Stimulated activated CD4-positive, alpha-beta T cell treated with anti-CD3 and anti-CD28 coated beads, Interleukin-4, amount 100 ng/mL, for 1 hour (primary cell): ENCODE measurements around the gene VEGFB.
A peak's percentile ranks its signal among the peaks of the same experiment; 100 is the strongest.

Experiments used
- DNase-seq: peaks from one replicate; pipeline ENCODE4 v3.0.0-alpha.2; 2020

Gene VEGFB, protein sequence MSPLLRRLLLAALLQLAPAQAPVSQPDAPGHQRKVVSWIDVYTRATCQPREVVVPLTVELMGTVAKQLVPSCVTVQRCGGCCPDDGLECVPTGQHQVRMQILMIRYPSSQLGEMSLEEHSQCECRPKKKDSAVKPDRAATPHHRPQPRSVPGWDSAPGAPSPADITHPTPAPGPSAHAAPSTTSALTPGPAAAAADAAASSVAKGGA

DNA sequence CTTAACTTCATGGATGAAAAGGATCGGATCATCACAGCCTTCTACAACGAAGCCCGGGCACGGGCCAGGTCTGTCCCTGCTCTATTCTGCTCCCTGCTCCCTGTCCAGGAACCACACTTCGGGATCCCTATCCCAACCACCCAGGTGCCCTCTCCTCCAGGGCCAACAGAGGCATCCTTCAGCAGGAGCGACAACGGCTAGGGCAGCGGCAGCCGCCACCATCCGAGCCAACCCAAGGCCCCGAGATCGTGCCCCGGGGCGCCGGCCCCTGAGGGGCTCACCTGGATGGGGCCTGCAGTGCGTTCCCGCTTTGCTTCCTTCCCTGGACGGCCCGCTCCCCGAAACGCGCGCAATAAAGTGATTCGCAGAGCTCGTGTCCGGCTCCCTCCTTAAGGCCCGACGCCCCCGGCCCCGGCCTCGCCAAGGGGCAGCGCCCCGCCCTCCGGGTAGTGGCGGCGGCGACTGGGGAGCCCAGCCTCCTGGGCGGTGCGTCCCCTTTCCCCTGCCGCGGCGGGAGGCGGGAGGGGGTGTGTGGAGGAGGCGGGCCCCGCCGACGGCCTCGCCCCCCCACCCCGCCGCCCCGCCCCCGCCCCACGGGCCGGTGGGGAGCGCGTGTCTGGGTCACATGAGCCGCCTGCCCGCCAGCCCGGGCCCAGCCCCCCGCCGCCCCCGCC, at the start of gene VEGFB:
TSS of gene VEGFB (plus strand) at position 672 of the 674 bp plus-strand sequence. CDS start 250 bp downstream, outside the sequence.
- peak; percentile 72 for DNase-seq

DNA sequence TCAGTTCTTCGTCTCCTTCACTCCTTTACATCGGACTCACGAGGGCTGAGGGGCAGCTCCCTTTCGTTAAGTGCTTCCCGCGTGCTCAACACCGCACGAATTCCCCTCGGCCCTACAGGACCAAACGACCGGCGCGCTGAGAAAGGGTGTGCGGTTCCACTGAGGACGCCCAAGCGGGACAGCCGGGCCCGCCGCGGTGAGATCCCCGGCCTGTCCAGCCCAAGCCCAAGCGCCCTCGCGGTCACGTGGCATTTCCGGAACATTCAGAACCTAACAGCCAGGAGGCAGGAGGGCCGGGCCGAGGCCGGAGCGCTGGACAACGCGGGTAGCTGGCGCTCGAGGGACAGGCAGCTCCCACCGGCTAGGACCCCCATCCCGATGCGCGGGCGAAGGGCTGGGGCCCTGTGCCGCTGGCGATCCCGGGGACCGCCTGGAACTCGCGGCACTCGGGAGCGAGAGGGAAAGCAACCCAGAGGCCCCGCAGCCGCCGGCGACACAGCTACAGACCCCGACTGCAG, 49.1 kb upstream of the VEGFB start:
- peak; percentile 38 for DNase-seq

DNA sequence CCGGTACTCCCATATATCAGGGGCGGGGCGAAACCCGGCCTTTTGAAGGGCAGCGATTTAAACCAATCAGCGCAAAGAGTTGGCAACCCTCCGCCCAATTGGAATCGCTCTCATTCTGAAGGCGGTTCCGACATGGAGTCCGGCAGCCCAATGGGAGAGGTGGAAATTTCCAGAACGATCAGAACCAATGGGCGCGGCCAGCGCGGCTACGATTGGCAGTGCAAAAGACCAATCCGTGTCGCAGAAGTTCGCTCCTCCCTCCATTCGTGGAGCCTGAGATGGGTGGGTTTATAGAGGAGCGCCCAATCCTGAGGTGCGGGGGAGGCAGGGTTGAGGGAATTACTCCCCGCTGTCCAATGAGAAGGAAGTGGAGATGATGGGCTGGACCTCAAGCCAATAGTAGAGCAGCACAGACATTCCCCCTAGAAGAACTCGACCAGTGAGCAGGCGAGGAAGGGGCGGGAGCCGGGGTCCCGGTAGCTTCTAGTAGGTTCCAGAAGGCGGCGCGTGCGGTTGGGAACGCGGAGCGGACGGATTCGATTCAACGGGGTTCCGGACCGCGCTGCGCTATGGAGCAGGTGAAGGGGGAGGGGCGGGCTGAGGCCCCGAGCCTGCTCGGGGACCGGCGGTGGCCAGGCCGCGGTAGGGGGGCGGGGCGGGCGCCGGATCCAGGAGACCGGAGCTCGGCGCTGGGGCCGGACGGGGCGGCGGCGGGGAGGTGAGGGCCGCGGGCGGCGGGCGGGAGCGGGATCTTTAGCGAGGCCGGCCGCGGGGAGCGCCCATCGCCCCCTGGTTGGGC, 48.5 kb upstream of the VEGFB start, which contains the start of gene STIP1:
TSS of gene STIP1 (plus strand) at position 479 of the 799 bp plus-strand sequence. CDS start at position 570, 91 bp downstream.
- DNase-seq: peak; percentile 97

DNA sequence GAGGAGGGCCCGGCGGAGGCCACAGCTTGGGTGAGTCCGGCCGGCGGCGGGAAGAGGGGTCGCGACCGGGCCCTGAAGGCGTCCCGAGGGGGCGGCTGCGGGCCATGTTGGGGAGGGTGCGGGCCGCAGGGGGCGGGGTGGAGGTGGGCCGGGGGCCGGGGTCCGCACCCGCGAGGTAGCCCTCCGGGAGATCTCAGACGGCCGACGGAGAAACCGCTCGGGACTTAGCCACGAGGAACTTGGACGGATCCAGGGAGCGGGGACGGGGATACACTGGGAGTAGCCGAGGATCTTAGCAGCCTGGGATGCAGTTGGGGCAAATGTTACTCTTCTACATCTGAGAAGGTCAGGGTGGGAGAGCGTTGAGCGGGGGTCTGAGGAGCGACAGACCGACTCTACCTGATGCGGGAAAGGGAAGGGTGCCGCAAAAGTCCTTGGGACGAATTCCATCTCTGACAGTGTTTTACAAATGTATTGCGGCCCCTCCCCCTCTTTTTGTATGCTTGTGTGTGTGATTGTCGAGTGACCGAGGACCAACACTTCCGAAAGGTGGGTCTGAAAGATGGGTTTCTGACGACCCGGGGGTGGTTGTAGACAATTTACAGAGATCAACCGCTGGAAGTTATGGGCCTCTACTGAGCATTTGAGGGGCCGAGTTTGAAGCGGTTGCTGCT, 47.8 kb upstream of the VEGFB start:
- peak; percentile 22 for DNase-seq

DNA sequence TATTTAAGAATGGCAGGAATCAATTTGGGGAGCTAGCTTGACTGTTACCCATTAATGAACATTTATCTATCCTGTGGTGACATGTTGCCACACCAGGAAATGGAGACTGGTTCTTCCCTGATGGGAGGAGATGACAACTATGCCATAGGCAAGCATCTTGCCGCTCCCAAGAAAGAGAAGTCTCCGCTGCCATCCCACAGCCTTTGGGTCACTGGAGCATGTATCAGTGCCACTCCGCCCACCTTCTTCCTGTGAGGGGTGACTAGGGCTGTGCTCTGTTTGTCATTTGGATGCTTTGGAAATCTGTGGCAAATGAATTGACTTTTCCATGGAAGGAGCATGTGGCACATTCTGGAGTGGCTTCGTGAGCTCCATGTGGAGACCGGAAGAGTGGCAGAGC, 42.0 kb upstream of the VEGFB start:
- no peak for DNase-seq

DNA sequence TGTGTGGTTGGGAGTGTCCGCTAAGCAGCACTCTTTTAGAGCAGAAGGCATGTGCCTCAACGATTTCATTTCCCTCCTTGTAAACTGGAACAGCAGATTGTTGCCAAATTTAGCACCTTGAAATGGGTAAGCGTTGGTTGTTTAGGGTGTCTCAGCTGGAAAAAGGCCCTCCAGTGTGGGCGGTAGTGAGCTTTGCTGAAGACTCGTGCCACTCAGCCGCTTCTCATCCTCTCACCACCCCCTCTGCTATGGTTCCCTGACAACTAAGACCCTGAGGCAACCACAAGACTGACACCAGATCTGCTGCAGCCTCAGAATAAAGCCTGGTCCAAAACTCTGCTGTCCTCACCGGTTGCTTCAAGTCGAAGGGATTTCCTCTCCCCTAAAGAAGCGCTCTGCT, 37.8 kb upstream of the VEGFB start:
- DNase-seq: no peak

DNA sequence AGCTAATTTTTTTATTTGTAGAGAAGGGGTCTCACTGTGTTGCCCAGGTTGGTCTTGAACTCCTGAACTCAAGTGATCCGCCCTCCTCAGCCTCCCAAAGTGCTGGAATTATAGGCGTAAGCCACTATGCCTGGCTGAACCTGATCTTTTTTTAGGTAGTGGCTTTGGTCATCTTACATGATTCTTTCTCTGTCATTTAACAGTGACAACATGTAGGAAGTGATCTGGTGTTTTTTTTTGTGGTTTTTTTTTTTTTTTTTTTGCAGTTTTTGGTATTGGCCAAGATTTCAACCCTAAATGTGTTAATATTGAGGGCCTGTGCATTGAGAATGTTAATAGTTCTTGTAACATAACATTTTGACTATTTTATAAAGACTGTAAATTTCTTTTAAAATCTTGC, 35.9 kb upstream of the VEGFB start:
- DNase-seq: no peak

DNA sequence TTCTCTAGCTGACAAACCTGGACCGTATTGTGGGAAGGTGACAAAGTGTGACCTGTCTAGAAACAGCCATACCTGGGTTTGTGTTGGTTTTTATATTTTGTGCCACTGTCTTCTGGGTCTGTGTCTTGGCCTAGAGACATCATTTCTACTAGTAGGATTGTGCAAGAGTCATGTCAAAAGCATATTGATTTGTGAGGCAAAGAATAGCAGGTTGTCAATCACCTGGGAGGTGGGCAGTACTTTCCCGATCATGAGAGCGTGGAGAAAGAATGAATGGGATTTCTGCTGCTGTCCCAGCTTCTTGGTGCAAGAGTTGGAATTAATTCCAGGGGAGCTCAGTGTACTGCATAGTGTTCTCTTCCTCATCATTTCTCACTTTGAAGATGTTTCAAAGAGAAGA, 32.8 kb upstream of the VEGFB start:
- DNase-seq: no peak

DNA sequence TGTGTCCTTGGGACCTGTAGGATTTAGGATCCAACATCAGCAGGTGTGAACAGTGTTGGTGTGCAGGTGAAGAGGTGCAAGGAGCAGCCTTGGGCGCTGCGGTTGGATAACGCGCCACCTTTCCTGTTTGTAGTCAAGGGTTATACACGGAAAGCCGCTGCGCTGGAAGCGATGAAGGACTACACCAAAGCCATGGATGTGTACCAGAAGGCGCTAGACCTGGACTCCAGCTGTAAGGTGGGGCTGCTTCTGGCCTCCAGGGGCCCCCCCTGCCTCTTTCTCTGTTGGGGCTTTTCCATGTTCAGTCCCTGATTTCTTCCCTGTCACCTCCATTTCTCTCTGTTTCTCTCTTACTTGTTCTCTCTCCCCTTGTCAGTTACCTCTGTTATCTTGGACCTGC, 31.4 kb upstream of the VEGFB start:
- DNase-seq: no peak

DNA sequence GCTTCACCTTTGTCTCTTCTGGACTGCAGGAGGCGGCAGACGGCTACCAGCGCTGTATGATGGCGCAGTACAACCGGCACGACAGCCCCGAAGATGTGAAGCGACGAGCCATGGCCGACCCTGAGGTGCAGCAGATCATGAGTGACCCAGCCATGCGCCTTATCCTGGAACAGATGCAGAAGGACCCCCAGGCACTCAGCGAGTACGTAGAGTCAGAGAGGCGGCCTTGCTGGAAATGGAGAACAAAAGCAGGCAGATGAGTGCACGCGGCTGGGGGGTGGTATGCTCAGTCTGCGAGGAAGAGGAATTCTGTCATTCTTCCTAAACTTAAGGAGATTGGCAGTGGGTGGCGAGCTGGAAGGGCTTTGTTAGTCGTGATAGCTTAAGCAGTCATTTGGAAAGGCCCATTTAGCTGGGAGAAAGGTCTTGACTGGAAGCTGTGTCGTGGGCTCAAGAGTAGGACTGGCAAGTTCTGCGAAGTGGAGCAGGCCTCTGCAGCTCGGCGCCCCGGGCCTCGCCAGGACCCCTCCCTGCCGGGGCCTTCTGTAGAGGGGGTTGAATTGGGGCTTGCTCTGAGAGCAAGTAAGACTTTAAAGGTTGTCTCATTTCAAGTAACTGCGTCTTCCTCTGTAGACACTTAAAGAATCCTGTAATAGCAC, 30.8 kb upstream of the VEGFB start:
- DNase-seq: no peak

DNA sequence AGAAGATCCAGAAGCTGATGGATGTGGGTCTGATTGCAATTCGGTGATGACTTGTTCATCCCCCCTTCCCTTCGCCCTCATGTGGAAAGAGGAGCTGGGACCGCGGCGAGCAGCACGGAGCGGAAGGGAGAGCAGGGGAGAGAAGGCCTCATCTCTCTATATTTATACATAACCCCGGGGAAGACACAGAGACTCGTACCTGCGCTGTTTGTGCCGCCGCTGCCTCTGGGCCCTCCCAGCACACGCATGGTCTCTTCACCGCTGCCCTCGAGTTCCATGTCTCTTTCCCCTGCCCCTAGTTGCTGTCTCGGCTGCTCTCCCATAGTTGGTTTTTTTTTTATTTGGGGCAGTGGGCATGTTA, 30.3 kb upstream of the VEGFB start:
- no peak for DNase-seq

DNA sequence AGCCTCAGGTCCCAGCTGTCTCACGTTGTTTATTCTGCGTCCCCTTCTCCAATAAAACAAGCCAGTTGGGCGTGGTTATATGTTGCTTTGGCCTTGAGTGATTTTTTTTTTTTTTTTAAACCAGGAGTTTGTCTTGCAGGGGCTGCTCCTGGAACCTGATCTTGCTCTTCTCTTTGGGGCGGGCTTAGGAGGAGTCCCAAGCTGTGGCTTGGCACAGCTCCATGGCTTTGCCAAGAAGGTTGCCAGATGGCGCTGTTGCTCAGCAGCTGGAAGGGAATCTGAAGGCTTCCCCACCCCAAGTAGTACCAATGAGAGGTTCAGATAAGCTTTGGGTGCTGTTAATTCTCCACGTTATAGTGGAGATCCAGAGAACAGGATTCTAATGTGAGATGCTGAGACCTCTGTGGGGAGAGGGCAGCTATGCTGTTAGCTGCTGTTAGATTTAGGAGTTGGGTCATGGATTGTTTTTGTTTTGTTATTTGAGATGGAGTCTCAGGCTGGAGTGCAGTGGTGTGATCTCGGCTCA, 29.9 kb upstream of the VEGFB start:
- peak; percentile 79 for DNase-seq

DNA sequence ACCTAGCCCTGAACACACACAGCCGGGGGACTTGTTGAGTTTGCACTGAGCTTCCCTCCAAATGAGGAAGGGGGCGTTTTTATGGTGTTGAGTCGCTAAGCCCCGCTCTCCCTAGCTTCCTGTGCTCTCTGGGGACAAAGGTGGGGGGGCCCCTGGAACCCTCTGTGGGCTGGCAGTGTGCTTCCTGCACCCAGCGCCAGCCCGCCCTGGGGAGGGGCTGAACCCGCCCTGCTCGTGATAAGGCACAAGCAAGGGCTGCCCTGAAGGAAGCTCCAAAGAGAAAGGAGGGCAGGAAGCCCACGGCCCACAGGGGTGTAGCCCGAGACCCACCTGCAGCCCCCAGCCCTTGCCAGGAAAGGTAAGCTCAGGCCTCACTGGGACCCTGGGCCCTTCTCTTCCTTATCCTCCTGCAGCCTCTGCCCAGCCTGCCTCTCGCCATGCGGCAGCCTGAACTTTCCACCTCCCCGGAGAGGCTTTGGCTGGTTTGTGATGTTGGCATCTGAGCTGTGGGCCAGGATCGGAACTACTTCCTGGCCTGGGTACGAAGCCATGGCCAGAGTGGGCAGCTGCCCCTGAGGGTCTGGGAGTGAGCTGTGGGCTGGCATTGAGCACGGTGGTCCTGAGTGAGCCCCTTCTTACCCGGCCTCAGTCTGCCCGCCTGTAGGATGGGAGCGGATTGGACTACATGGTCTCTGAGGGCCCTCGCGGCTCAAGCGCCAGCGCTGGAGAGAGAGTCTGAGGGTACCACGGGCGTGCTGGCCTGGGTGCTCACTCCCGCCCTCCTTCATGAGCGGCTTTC, 27.7 kb upstream of the VEGFB start, which contains the start of gene FERMT3:
TSS of gene FERMT3 (plus strand) at position 265 of the 799 bp plus-strand sequence. CDS start 644 bp downstream, outside the sequence.
- DNase-seq: peak; percentile 78

DNA sequence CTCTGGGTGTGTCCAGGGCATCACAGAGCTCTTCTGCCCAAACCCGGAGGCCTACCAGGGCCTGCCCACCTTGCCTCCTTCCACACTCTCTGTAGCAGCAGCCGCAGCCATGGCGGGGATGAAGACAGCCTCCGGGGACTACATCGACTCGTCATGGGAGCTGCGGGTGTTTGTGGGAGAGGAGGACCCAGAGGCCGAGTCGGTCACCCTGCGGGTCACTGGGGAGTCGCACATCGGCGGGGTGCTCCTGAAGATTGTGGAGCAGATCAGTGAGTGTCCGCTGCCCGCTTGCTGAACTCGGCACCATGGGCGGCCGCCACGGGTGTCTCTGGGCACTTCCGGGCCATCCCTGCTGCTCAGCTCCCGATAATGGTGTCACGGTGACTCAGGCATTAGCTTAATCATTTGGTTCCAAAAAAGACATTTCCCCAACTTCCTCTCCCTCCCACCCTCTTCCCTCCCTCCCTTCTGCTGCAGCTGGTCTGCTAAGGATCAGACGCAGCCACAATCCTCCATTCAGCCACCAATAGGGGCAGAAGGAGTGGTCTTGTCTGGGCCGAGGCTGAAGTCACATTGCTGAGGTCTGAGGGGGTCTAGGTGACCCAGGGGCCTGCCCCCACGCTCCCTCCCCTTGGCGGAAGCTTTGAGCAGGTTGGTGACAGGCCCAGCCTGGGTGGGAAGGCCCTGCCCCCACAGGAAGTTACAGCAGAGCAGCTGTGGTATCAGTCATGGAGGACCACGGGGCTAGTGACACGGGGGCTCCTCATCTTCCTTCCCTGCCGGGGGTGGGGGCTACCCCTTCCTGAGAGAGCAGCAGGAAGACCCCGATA, 26.9 kb upstream of the VEGFB start:
- peak; percentile 82 for DNase-seq

DNA sequence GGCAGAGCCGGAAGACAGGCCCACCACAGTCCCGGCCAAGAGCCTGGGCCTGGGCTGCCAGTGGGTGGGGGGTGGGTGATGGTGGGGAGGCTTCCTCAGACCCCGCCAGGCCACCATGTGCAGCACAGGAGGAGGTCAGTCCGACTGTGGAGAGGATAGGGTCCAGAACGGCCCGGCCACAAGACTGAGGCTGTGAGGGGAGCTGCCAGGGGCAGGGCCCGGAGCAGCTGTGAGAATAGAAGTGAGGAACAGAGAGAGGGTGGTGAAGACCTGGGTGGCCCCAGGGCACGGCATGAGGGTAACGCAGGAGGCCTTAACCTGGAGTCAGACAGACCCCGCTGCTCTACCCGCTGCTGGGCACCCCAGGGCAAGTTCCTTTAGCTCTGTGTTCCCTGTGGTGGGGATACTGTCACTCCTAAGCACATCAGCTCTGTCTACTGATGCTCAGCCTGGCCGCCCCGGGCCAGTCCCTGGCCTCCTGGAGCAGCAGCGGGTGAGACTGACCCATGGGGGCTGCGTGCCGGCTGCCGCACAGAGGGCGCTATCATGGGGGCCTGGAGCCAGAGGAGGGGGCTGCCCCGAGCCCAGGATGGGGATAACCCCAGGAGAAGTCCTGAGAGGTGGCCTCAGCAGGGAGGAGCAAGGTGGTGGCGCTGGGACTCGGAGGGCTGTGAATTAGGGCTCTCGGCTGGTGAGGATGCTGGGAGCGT, 26.1 kb upstream of the VEGFB start:
- no peak for DNase-seq

DNA sequence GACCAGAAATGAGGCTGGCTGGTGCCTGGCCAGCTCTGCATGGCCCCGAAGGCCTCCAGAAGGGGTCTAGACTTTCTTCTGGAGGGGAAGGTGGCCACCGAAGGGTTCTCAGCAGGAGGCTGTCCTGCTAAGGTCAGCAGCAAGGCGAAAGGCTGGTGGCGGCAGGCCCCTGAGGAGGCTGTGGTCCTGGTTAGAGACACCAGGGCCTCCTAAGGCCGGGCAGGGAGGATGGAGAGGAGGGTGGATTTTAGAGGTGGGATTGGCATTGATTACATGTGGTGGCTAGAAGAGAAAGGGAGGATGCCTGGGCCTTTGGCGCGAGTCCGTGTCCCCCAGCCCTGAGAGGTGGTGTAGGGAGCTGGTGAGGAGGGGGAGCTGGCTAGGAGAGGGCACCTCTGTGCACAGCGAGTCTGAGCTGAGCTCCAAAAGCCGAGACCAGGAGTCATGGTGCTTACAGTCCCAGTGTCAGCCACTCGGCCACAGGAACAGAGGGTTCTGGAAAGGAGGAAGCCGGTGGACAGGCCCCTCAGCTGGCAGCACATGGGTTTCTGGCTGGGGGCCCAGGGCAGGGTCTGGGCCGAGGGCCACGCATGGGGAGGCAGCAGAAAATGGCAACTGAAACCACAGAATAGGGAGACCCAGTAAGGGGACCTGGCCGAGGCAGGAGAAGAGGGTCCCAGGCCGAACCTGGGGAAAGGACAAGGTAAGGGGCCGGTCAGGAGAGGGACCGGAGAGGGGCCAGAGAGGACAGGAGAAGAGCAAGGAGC, 25.4 kb upstream of the VEGFB start:
- no peak for DNase-seq

DNA sequence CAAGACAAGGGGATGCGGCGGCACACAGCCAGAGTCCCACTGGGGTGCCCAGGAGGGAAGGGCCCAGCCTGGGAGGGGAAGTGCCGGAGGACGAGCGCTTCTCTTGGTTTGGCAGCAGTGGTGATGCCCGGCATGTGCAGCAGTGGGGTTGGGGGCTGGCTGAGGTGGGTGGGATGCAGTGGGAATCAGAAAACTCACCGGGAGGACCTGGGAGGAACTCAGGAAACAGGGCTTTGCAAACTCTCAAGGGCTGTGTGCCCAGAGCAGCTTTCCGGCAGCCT, 24.9 kb upstream of the VEGFB start:
- no peak for DNase-seq

DNA sequence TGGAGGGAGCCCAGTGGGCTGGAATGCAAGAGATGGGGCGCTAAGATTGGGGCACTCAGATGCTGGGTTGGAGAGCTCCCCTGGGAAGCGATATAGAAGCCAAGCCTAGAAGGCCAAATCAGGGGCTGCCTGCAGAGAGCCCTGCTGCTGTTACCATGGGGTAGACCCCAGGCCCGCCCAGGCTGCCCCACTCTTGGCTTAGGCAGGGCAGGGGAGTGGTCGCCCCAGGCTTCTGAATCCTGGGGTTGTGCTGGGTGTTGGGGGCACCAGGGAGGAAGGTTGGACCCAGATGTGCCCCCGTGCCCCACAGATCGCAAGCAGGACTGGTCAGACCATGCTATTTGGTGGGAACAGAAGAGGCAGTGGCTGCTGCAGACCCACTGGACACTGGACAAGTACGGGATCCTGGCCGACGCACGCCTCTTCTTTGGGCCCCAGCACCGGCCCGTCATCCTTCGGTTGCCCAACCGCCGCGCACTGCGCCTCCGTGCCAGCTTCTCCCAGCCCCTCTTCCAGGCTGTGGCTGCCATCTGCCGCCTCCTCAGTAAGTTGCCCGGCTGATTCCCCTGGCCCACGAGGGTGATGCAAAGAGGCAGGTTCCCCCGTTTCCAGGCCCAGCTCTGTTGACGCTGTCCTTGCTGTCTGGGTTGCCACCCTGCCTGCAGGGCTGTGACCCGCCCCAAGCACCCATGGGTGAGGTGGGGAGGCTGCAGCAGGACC, 23.9 kb upstream of the VEGFB start:
- no peak for DNase-seq
